ENCODE data around the gene KRTAP10-10. TPM values are rescaled to one million over a fixed set of nuclear protein-coding genes. Genes with fewer than 3 reads are reported as not detected.

The KRTAP10-10 gene
- total and polyA plus RNA-seq, 2 of the 8 experiments (the other 6 are each of a cell fraction or from before 2014, with no cell fraction given): not detected

DNA sequence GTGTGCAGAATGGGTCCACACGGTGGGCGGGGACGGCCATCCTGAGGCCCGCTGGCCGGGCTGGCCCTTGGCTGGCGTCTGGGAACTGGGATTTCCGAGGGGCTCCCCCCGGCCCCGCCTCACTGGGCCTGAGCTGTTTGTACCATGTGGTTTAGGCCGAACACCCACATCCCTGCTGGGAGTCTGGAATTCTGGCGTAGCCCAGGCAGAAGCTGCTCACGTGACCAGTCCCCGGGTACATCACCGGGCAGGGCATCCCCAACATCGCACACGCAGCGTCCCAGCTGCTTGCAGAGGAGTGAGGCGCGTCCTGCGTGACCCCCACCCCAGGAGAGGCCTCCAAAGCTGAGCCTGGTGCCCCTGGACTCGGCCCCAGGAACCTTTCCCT is 34.7 kb upstream of the KRTAP10-10 start:
- Histone ChIP-seq H3K9ac (replicated peaks in 1 of 4; ENCODE audit: extremely low read depth in 1 of 4, low read depth in 3 of 4, low read length in 3 of 4) (no peak overlapping the region), H3K18ac (ENCODE audit: extremely low read depth, low read length) (no peak overlapping the region), H3K4me3 (ENCODE audit: extremely low read depth in 1 of 4, insufficient read depth in 2 of 4, low read depth in 3 of 4, low read length in 4 of 4) (no peak overlapping the region), H3K4me1 (replicated peaks in 1 of 4; ENCODE audit: control insufficient read depth in 3 of 4, insufficient read depth in 4 of 4, low read length in 3 of 4) (peaks cover 0 to 6% (median 2%) of the 10 kb centered on the region in 4 experiments; a peak in 4 of 7 replicates), H3K9me3 (ENCODE audit: insufficient read depth in 2 of 2, low read depth in 1 of 2, low read length in 1 of 2) (peaks cover 0 to 5% of the 10 kb centered on the region in 2 experiments; a peak in 1 of 4 replicates), H2BK15ac (ENCODE audit: low read length) (no peak overlapping the region), H3K79me2 (ENCODE audit: control insufficient read depth in 1 of 2, insufficient read depth in 2 of 2, low read length in 2 of 2) (no peaks in the 10 kb centered on the region), H3K4me2 (ENCODE audit: insufficient read depth in 1 of 2, low read depth in 2 of 2, low read length in 2 of 2) (no peak overlapping the region), H3K23me2 (ENCODE audit: low read depth, low read length) (0 out of 2 replicates have a peak, but pooled peaks cover 2% of the 10 kb centered on the region), H2BK5ac (ENCODE audit: low read depth, low read length) (no peak overlapping the region), H3K4ac (replicated peaks; ENCODE audit: insufficient read length, low read depth, low read length) (no peak overlapping the region), H2AFZ (ENCODE audit: low read length) (no peak overlapping the region), H3K79me1 (ENCODE audit: low read depth, low read length) (no peaks in the 10 kb centered on the region), H4K5ac (ENCODE audit: insufficient read length, low read depth, low read length) (no peak overlapping the region), H2AK5ac (ENCODE audit: low read depth, low read length) (no peak overlapping the region), H2BK20ac (ENCODE audit: low read length) (no peak overlapping the region), H3K36me3 (ENCODE audit: control insufficient read depth in 2 of 4, insufficient read depth in 4 of 4, low read length in 3 of 4) (no peaks in the 10 kb centered on the region; a peak in 1 of 8 replicates), H4K20me1 (replicated peaks in 1 of 2; ENCODE audit: control insufficient read depth in 1 of 2, insufficient read depth in 2 of 2, low read length in 2 of 2) (no peaks in the 10 kb centered on the region), H3K14ac (ENCODE audit: insufficient read length) (no peak overlapping the region), H3K56ac (replicated peaks; ENCODE audit: insufficient read length, low read depth, low read length) (no peak overlapping the region), H4K91ac (replicated peaks; ENCODE audit: insufficient read length, low read length) (no peak overlapping the region), H4K8ac (ENCODE audit: extremely low read depth, insufficient read depth, low read length) (no peak overlapping the region; the same call in 1 of the 2 replicates), H3K27ac (ENCODE audit: low read depth, low read length) (no peak overlapping the region), H2BK120ac (replicated peaks; ENCODE audit: low read depth, low read length) (no peak overlapping the region), H3K27me3 (replicated peaks in 1 of 4; ENCODE audit: control insufficient read depth in 3 of 4, extremely low read depth in 1 of 4, insufficient read depth in 3 of 4, low read length in 3 of 4) (no peaks in the 10 kb centered on the region), H2BK12ac (ENCODE audit: low read depth, low read length) (0 out of 2 replicates have a peak overlapping the region, but pooled peaks have one; percentile 75), H3K23ac (ENCODE audit: insufficient read length) (no peak overlapping the region)
- TF ChIP-seq YY1 (IDR thresholded peaks at IDR 0.05; ENCODE audit: low read depth, low read length) (no peak), POLR2AphosphoS5 (IDR thresholded peaks at IDR 0.05; ENCODE audit: low read depth, low read length) (no peak)
- ChIA-PET CTCF (ENCODE audit: partially characterized antibody) (interaction anchor here (1.0 to 1.5 kb wide), 2 partner anchors 10 to 11 kb away, joined by 3 to 4 read pairs; partner anchors contain the start of gene KRTAP10-6), POLR2A (ENCODE audit: partially characterized antibody) (interaction anchor here (1.2 kb wide), 1 partner anchor 51 kb away, joined by 3 read pairs; the partner anchor contains the start of gene KRTAP10-2)
- FAIRE-seq: no peak
- 73% methylated on average over 8 of the region's 21 CpGs; no CpG with 5 or more reads in 1 of the 2 experiments for WGBS, 2 experiments (ENCODE audit: extremely low coverage in 1 of 2, insufficient coverage in 1 of 2, insufficient read length in 1 of 2, insufficient replicate concordance in 2 of 2, low coverage in 1 of 2, low lambda C conversion rate in 2 of 2, missing lambda C conversion rate in 1 of 2)
- no peak for DNase-seq (ENCODE audit: low read depth in 1 of 2, low spot score in 2 of 2)

Data from H1 (cell line).